Ascending aorta (tissue), 2 donors: Measurements from ENCODE around the gene TIE1. TPM values are rescaled to one million over a fixed set of nuclear protein-coding genes. Genes with fewer than 3 reads are reported as not detected.

Source experiments
- DNase-seq, 2 donors: peaks; one replicate each; pipeline ENCODE4 v3.0.0-alpha.2; 2019; ENCODE audit warnings: low spot score in 2 of 2
- H3K27ac ChIP-seq, 2 donors: fragments of 200-600 bp; sonication (generic); one replicate each; pipeline ENCODE4 v1.5.1; 2016 to 2017; ENCODE audit warnings: mild to moderate bottlenecking in 1 of 2
- H3K27me3 ChIP-seq: fragments of 200-600 bp; sonication (generic); one replicate; pipeline ENCODE4 v1.5.1; 2017
- H3K36me3 ChIP-seq, 2 donors: fragments of 200-600 bp; sonication (generic); one replicate each; pipeline ENCODE4 v1.5.1; 2016
- H3K4me1 ChIP-seq, 2 donors: fragments of 200-600 bp; sonication (generic); one replicate each; pipeline ENCODE4 v1.5.1; 2016 to 2017; ENCODE audit warnings: mild to moderate bottlenecking in 1 of 2
- H3K4me3 ChIP-seq, 2 donors: fragments of 200-600 bp; sonication (generic); one replicate each; pipeline ENCODE4 v1.5.1; 2016 to 2017; ENCODE audit warnings: mild to moderate bottlenecking in 1 of 2
- H3K9me3 ChIP-seq, 2 donors: fragments of 200-600 bp; sonication (generic); one replicate each; pipeline ENCODE4 v1.5.1; 2016
- CTCF ChIP-seq, 3 experiments: fragments of 200-600 bp in 2 of 3; fragments of 450-650 bp in 1 of 3; sonication (generic) in 2 of 3; IDR thresholded peaks; one replicate each; pipeline ENCODE4 v1.5.1; 2016 to 2019; ENCODE audit warnings: antibody characterized with exemption in 3 of 3, mild to moderate bottlenecking in 1 of 3, moderate library complexity in 1 of 3
- intact Hi-C: fragments of 100-400 bp; cut with DNase I; formaldehyde crosslinking; loops from one replicate; pipeline ENCODE4 v1.15.1; 2023
- total RNA-seq: library from RNA; depleted of rRNA; stranded (reverse); fragments of >200 nt; gene quantifications from one replicate; pipeline ENCODE4 v1.1.0, GENCODE V29; 2016

The TIE1 gene
- total RNA-seq, 1 donor from 2014 or later: 120 TPM

GRCh38 chr1:43339584-43340232 lies 38.9 kb downstream of the TIE1 start:
- Histone ChIP-seq H3K4me1 (no peaks in the 10 kb centered on the region), H3K9me3 (no peaks in the 10 kb centered on the region), H3K4me3 (no peak overlapping the region), H3K27me3 (no peaks in the 10 kb centered on the region), H3K36me3 (no peaks in the 10 kb centered on the region), H3K27ac (no peak overlapping the region)
- TF ChIP-seq CTCF (IDR thresholded peaks at IDR 0.05): no peak
- DNase-seq: no peak
- intact Hi-C loops: no loop called here

- no peak for TF ChIP-seq CTCF (IDR thresholded peaks at IDR 0.05)
- DNase-seq: no peak
- Histone ChIP-seq H3K9me3 (no peaks in the 10 kb centered on the region), H3K27me3 (no peaks in the 10 kb centered on the region), H3K4me1 (no peaks in the 10 kb centered on the region), H3K36me3 (no peaks in the 10 kb centered on the region), H3K4me3 (no peak overlapping the region), H3K27ac (no peak overlapping the region)
- intact Hi-C loops: no loop called here
Measured at GRCh38 chr1:43340559-43340958, 39.8 kb downstream of the TIE1 start.

- intact Hi-C loops: no loop called here
- Histone ChIP-seq H3K9me3 (no peaks in the 10 kb centered on the region), H3K27ac (no peak overlapping the region), H3K4me3 (no peak overlapping the region), H3K36me3 (no peaks in the 10 kb centered on the region), H3K27me3 (no peaks in the 10 kb centered on the region), H3K4me1 (no peaks in the 10 kb centered on the region)
- no peak for DNase-seq
- TF ChIP-seq CTCF (IDR thresholded peaks at IDR 0.05): no peak
Measured at GRCh38 chr1:43344267-43344850, 43.6 kb downstream of the TIE1 start.

GRCh38 chr1:43345120-43345519 lies 44.3 kb downstream of the TIE1 start:
- H3K36me3 ChIP-seq: no peaks in the 10 kb centered on the region
- H3K27ac ChIP-seq: no peak overlapping the region
- H3K4me1 ChIP-seq: no peaks in the 10 kb centered on the region
- H3K4me3 ChIP-seq: no peak overlapping the region
- intact Hi-C loops: loop anchor here (5.0 kb wide), 1 partner anchor 173 kb away; the partner anchor contains the start of genes CFAP57 and EBNA1BP2
- H3K27me3 ChIP-seq: no peaks in the 10 kb centered on the region
- no peaks in the 10 kb centered on the region for H3K9me3 ChIP-seq
- no peak for DNase-seq
- TF ChIP-seq CTCF (IDR thresholded peaks at IDR 0.05): no peak

GRCh38 chr1:43346636-43347035 lies 45.9 kb downstream of the TIE1 start:
- no peak for DNase-seq
- Histone ChIP-seq H3K36me3 (no peaks in the 10 kb centered on the region), H3K9me3 (no peaks in the 10 kb centered on the region), H3K4me3 (no peak overlapping the region), H3K27ac (no peak overlapping the region), H3K4me1 (no peaks in the 10 kb centered on the region), H3K27me3 (no peaks in the 10 kb centered on the region)
- intact Hi-C loops: loop anchor here (5.0 kb wide), 1 partner anchor 174 kb away; the partner anchor contains the start of genes CFAP57 and EBNA1BP2
- TF ChIP-seq CTCF (IDR thresholded peaks at IDR 0.05): no peak
